ENCODE measurements around the gene APEX1.

DNA sequence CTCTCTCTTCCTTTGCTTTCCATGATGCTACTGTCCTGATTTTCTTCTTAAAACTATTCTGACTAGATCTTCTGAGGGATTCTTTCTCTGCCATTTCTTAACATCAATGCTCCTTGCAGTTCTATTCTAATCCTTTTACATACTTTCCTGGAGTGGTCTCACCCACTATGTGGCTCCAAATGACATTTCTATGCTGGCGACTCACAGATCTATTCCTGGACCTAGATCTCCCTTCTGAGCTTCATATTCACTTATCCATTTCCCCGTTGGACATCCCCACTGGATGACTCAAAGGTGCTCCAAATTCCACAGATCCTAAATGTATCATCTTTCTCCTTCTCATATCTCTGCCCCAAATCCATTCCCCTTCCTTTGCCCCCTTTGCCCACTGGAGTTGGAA lies 45.8 kb upstream of the APEX1 start:
- TF ChIP-seq, protein P1, sequence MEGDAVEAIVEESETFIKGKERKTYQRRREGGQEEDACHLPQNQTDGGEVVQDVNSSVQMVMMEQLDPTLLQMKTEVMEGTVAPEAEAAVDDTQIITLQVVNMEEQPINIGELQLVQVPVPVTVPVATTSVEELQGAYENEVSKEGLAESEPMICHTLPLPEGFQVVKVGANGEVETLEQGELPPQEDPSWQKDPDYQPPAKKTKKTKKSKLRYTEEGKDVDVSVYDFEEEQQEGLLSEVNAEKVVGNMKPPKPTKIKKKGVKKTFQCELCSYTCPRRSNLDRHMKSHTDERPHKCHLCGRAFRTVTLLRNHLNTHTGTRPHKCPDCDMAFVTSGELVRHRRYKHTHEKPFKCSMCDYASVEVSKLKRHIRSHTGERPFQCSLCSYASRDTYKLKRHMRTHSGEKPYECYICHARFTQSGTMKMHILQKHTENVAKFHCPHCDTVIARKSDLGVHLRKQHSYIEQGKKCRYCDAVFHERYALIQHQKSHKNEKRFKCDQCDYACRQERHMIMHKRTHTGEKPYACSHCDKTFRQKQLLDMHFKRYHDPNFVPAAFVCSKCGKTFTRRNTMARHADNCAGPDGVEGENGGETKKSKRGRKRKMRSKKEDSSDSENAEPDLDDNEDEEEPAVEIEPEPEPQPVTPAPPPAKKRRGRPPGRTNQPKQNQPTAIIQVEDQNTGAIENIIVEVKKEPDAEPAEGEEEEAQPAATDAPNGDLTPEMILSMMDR (IDR thresholded peaks at IDR 0.05): no peak
- no peak for TF ChIP-seq EZH2phosphoT487 (IDR thresholded peaks at IDR 0.05)
